ENCODE data around the gene CAMP.
"Not testable (repeated sequence)": the region's sequence is repeated elsewhere in the genome, so short reads cannot be mapped to it uniquely, and the experiment has no call there.

The CAMP gene

DNA sequence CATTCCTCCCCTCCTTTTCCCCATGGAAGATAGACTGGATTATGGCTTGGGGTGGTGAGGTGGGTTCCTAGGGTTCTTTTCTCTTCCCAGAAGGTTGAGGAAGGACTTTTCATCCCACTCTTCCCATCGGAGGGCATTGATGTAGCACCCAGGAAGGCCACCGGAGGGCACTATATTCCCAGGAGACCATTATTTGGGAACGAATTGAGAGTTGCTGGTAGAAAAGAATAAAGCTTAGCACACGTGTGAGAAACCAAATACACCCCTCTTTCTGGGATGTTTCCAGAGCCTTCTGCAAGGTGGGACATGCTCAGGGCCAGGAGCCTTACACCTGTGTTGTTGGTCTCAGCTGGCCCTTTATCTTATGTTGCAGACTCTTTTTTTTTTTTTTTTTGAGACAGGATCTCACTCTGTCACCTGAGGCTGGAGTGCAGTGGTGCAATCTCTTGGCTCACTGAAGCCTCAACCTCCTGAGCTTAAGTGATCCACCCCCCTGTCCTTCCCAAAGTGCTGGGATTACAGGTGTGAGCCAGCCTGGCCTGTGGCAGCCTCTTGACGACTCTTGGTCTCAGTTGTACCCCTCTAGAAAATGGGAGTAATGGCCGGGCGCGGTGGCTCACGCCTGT is 28.7 kb upstream of the CAMP start:
- TF ChIP-seq ZNF274 (IDR thresholded peaks at IDR 0.05; ENCODE audit: low read depth, low read length): no peak
- no peak overlapping the region for H3K4me3 ChIP-seq (ENCODE audit: low read length)

DNA sequence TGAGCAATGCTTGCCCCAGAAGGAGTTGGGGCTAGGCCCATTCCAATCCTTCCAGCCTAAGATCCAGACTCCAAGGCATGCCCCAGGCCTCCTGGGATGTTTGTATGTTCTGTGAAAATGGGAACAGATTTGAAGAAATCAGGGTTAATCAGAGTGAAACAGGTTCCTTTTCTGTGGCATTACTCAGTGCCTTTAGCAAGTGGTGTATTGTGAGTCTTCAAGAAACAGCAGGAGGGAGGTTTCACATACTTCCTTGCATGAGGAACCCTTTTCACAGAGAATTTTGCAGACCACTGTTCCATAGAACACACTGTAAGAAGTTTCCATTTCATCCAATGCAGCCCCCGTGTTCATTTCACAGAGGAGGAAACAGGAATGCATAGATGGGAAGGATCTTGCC is 26.7 kb upstream of the CAMP start:
- no peak for TF ChIP-seq ZNF274 (IDR thresholded peaks at IDR 0.05; ENCODE audit: low read depth, low read length)
- no peak overlapping the region for H3K4me3 ChIP-seq (ENCODE audit: low read length)

DNA sequence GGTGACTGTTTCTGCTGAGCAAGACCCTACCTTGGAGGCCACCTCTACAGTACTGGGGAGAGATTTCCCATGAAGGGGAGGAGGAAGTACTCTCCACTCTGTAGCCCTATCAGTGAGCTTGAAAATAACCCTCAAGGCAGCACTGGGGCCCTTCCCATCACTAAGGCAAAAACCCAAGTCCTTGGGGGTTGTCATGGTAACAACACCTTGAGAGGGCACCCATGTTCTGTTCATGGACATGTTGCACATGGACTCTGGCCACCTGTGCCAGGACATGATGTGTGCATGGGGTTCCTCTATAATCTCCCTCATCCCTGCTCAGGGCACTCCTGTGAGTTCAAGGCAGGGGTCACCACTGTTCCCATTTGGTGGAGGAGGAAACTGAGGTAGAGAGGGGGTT is 24.2 kb upstream of the CAMP start:
- H3K4me3 ChIP-seq (ENCODE audit: low read length): no peak overlapping the region
- TF ChIP-seq ZNF274 (IDR thresholded peaks at IDR 0.05; ENCODE audit: low read depth, low read length): no peak

DNA sequence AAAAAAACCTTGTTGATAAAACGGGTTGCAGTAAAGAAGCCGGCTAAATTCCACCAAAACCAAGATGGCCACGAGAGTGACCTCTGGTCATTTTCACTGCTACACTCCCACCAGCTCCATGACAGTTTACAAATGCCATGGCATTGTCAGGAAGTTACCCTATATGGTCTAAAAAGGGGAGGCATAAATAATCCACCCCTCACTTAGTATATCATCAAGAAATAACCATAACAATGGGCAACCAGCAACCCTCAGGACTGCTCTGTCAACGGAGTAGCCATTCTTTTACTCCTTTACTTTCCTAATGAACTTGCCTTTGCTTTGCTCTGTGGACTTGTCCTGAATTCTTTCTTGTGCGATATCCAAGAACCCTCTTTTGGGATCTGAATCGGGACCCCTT is 20.7 kb upstream of the CAMP start:
- H3K4me3 ChIP-seq (ENCODE audit: low read length): no peak overlapping the region
- no peak for TF ChIP-seq ZNF274 (IDR thresholded peaks at IDR 0.05; ENCODE audit: low read depth, low read length)

DNA sequence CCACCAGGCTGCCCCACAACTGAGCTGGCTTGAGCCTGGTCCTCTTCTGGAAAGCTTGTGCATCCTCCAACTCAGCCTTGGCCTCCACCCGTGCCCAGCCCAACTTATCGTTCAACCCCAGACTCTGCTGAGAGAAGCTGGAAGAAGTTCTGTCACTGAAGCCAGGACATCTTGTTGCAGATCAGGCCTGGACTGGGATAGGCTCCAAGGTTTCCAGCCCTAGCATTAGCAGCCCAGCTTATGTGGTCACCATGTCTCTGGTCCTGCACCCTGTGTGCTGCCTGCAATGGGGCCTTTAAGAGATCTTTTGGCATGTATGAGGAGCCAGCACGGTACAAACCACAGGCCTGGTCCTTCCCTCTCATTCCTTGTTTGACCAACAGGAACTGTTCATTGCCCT is 15.2 kb upstream of the CAMP start:
- no peak overlapping the region for H3K4me3 ChIP-seq (ENCODE audit: low read length)

DNA sequence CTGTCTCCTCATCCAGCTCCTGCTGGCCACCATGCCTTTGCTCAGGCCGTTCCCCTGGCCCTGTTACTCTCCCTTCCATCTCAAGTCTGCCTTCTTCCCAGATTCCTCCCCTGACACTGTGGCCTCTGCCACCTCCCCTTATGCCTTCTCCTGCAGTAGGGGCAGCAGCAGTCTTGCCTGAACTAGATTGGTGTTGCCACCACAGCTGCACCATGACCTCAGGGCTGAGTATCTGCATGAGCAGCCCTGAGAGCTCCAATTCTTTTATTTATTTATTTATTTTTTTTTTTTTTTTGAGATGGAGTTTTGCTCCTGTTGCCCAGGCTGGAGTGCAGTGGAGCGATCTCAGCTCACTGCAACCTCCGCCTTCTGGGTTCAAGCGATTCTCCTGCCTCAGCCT is 13.8 kb upstream of the CAMP start:
- TF ChIP-seq ZNF274 (IDR thresholded peaks at IDR 0.05; ENCODE audit: low read depth, low read length): no peak

More for the DNA sequence above, 15.2 kb upstream of the CAMP start:
- no peak for TF ChIP-seq ZNF274 (IDR thresholded peaks at IDR 0.05; ENCODE audit: low read depth, low read length)

DNA sequence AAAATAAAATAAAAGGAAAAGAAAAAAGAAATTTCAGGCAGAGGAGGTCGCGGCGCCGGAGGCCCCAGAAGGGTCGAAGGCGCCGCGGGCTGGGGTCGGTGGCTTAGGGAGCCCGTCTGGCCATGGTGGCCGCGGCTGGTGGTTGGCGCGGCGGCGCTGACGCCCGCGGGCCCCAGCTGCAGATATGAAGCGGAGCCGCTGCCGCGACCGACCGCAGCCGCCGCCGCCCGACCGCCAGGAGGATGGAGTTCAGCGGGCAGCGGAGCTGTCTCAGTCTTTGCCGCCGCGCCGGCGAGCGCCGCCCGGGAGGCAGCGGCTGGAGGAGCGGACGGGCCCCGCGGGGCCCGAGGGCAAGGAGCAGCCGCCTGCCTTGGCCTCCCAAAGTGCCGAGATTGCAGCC is 12.8 kb upstream of the CAMP start:
- not testable (repeated sequence) for H3K4me3 ChIP-seq (ENCODE audit: low read length)

More for the DNA sequence above, 13.8 kb upstream of the CAMP start:
- H3K4me3 ChIP-seq (ENCODE audit: low read length): no peak overlapping the region

DNA sequence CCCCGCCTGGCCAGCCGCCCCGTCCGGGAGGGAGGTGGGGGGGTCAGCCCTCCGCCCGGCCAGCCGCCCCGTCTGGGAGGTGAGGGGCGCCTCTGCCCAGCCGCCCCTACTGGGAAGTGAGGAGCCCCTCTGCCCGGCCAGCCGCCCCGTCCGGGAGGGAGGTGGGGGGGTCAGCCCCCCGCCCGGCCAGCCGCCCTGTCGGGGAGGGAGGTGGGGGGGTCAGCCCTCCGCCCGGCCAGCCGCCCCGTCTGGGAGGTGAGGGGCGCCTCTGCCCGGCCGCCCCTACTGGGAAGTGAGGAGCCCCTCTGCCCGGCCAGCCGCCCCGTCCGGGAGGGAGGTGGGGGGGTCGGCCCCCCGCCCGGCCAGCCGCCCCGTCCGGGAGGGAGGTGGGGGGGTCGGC is 11.5 kb upstream of the CAMP start:
- not testable (repeated sequence) for H3K4me3 ChIP-seq (ENCODE audit: low read length)

DNA sequence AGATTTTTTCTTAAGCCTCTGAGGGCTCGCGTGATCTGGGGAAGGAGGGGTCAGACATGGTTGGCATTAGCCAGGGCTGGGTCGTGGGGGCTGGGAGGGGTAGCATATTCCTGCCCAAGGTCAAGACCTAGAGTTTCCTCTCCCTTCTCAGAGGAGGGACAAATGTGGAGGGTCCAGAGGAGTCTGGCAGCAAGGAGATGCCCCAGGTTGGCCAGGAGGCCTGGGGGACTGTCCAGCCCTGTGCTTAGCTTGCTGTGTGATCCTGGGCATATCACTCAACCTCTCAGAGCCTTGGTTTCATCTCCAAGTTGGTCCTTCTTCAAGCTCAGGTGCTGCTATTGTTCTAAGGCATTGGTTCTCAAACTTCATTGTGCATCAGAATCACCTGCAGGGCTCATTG is 9.1 kb upstream of the CAMP start:
- H3K4me3 ChIP-seq (ENCODE audit: low read length): no peak overlapping the region
- no peak for TF ChIP-seq ZNF274 (IDR thresholded peaks at IDR 0.05; ENCODE audit: low read depth, low read length)

DNA sequence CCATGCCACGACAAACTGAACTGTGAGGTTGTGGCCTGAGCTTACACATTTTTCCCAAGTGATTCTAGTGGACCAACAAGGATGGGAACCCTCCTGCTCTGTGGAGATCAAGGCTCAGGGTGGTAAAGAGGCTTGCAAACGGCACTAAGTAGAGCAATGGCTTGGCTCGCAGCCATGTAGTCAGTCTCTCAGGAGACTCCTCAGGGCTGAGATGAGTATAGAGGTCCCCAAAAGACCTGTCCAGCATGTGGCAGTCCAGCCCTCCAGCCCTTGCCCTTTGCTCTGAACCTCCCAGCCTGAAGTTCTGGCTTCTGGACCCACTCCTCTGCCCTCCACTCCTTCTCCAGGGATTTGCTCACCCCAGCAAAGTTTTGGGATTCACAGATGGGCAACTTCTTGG is 8.3 kb upstream of the CAMP start:
- H3K4me3 ChIP-seq (ENCODE audit: low read length): no peak overlapping the region
- TF ChIP-seq ZNF274 (IDR thresholded peaks at IDR 0.05; ENCODE audit: low read depth, low read length): no peak

DNA sequence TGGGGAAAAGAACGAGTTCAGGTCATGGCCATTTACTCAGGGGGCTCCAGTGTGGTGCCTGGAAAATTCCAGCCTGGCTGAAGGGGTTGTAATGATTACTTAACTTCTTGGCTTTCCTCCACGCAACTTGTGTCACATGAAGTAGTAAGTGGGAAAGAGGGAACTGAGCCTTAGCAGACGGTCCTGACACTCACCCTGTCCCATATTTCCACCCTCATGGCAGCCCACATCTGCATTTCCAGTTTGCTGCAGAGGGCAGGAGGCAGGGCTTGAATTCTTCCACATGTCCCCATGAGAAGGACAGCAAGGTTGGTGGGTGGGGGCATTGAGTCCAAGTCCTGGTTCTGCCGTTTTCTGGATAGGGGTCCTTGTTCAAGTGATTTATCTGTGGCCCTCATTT is 7.8 kb upstream of the CAMP start:
- TF ChIP-seq ZNF274 (IDR thresholded peaks at IDR 0.05; ENCODE audit: low read depth, low read length): no peak

DNA sequence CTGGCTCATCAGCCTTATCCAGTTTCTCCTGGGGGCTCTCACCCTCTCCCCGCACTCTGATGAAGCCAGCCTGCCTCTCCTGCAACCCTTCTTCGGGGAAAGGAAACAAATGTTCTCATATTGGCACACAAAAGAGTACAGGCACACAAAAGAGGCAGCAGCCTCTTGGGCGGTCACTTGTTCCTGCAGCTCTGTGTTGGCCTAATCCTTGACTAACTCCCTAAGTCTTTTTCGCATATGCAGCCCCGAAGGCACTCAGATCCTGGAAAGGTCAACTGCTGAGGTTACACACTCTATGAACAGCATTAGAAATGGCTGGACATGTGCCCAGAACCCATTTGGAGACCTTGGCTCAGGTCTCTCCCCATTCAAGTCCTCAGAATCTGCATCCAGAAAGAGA is 7.4 kb upstream of the CAMP start:
- TF ChIP-seq ZNF274 (IDR thresholded peaks at IDR 0.05; ENCODE audit: low read depth, low read length): no peak
- H3K4me3 ChIP-seq (ENCODE audit: low read length): no peak overlapping the region

More for the DNA sequence above, 7.8 kb upstream of the CAMP start:
- H3K4me3 ChIP-seq (ENCODE audit: low read length): no peak overlapping the region

DNA sequence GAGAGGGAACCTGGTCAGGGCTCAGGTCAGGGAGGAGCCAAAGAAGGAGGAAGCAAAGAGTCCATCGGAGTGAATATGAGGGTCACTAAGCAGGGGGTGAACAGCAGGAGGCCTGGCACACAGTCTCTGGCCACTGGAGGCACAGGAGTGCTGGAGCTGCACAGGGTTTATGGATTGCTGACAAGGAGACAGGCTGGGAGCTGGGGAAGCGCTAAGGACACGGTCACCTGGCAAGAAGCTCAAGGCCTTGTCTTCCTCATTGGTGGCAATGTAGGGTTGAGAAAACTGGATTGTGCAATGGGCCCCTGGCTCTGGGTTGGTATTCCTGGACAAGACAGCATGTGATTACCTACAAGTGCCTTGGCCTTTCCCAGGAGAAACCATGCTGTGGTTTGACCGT is 5.8 kb upstream of the CAMP start:
- no peak overlapping the region for H3K4me3 ChIP-seq (ENCODE audit: low read length)
- TF ChIP-seq ZNF274 (IDR thresholded peaks at IDR 0.05; ENCODE audit: low read depth, low read length): no peak

DNA sequence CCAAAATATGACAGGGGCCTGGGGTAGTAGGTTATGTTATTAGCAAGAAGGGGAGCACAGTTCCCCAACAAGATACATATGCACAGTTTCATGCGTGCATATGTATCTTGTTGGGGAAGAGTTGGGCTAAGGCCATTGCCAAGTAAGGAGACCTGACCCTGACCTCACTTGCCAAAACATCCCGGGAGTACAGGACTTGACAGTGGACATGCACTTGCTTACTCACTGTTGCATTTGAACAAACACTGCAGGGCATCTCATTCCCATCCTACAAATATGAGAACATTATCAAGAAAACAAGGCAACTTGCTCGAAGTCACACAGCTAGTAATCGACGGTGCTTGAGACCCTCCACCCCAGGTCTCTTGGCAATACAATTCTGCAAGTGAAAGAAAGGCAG is 4.8 kb upstream of the CAMP start:
- no peak overlapping the region for H3K4me3 ChIP-seq (ENCODE audit: low read length)
- TF ChIP-seq ZNF274 (IDR thresholded peaks at IDR 0.05; ENCODE audit: low read depth, low read length): no peak

DNA sequence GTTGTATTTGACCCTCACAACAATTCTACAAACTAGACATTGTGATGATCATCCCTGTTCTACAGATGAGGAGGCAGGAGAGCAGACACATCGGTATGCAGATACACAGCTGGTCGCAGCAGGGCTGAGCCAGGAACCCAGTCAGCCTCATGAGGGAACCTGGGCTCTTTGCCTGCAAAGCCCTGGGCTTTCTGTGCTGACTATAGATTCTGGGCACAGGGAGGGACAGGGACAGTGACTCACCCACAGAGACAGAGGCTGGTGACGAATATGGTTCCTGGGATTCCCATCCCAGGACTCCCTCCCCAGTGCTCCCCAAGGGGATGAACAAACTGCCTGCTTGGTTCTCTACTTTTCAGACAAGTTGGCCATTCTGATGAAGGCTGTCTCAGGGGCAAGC is 3.8 kb upstream of the CAMP start:
- no peak for TF ChIP-seq ZNF274 (IDR thresholded peaks at IDR 0.05; ENCODE audit: low read depth, low read length)
- H3K4me3 ChIP-seq (ENCODE audit: low read length): no peak overlapping the region

DNA sequence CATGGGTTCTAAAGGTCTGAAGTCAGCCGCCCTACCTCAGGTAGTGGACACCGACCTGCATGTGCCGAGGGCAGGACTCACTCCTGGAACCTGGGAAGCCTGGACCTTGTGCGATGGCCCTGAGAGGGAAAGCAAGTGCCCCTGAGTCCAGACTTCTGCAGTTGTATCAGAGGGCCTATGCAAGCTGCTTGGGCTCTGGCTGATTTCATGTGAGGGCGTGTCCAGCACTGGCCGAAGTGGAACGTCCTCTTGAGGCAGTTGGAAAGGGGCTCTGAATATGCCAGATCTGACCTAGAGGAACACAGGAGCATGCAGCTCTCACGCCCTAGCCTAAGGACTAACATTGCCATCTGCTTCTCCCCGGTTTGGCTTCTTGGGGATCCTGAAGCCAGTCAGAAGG is 2.5 kb upstream of the CAMP start:
- no peak for TF ChIP-seq ZNF274 (IDR thresholded peaks at IDR 0.05; ENCODE audit: low read depth, low read length)
- H3K4me3 ChIP-seq (ENCODE audit: low read length): no peak overlapping the region
